HG03280 (cell line): ENCODE measurements around the gene HCN2.

Experiments
- ATAC-seq: cut with Tn5 transposase; IDR thresholded peaks from one replicate; pipeline ENCODE4 v1.9.1; 2021; ENCODE audit warnings: mild to moderate bottlenecking, moderate library complexity; ENCODE audit not compliant: unreplicated experiment

The HCN2 gene

GRCh38 chr19:570937-571565, 18.6 kb upstream of the HCN2 start:
- ATAC-seq, result no peak

- no peak for ATAC-seq
Observed at GRCh38 chr19:571566-571974, 18.1 kb upstream of the HCN2 start.

- ATAC-seq, result peak; percentile 78
Observed at GRCh38 chr19:572140-572742, 17.4 kb upstream of the HCN2 start, which contains the start of gene BSG. TSS of gene BSG (plus strand) at chr19:572596. CDS start at chr19:572635, 39 bp downstream.

- ATAC-seq, result peak; percentile 6
Observed at GRCh38 chr19:572743-573518, 16.8 kb upstream of the HCN2 start.

GRCh38 chr19:573519-573825, 16.2 kb upstream of the HCN2 start:
- no peak for ATAC-seq

- ATAC-seq, result no peak
Observed at GRCh38 chr19:574658-575526, 14.8 kb upstream of the HCN2 start.

GRCh38 chr19:575527-576506, 13.9 kb upstream of the HCN2 start:
- ATAC-seq, result no peak

- no peak for ATAC-seq
Observed at GRCh38 chr19:576768-577438, 12.8 kb upstream of the HCN2 start.

- no peak for ATAC-seq
Observed at GRCh38 chr19:577439-578392, 12.0 kb upstream of the HCN2 start.

- ATAC-seq, result no peak
Observed at GRCh38 chr19:579111-579841, 10.4 kb upstream of the HCN2 start.

GRCh38 chr19:579842-580155, 9.9 kb upstream of the HCN2 start:
- ATAC-seq, result no peak

GRCh38 chr19:580274-580835, 9.3 kb upstream of the HCN2 start:
- ATAC-seq, result no peak

GRCh38 chr19:581399-582111, 8.1 kb upstream of the HCN2 start:
- ATAC-seq, result no peak

GRCh38 chr19:582497-583197, 7.0 kb upstream of the HCN2 start:
- no peak for ATAC-seq

- ATAC-seq, result no peak
Observed at GRCh38 chr19:583198-583967, 6.3 kb upstream of the HCN2 start.

GRCh38 chr19:583968-584239, 5.8 kb upstream of the HCN2 start:
- no peak for ATAC-seq
